Measurements from ENCODE around the gene MYOG. TPM values are rescaled to one million over a fixed set of nuclear protein-coding genes. Genes with fewer than 3 reads are reported as not detected.

Gene MYOG
- polyA plus RNA-seq (2013, experiment 1 of 2) = 0.13 TPM
- 0.08 TPM for polyA plus RNA-seq (2013, experiment 2 of 2)

- no peak for DNase-seq
- peak within 1 kb of the TSS; percentile 4 for H3K27ac ChIP-seq (ENCODE audit: low read depth, low read length)
Measured at GRCh38 chr1:203085528-203086406, at the start of gene MYOG. Gene MYOG (minus strand): TSS chr1:203086012. CDS start chr1:203085961, 51 bp downstream.

DNA sequence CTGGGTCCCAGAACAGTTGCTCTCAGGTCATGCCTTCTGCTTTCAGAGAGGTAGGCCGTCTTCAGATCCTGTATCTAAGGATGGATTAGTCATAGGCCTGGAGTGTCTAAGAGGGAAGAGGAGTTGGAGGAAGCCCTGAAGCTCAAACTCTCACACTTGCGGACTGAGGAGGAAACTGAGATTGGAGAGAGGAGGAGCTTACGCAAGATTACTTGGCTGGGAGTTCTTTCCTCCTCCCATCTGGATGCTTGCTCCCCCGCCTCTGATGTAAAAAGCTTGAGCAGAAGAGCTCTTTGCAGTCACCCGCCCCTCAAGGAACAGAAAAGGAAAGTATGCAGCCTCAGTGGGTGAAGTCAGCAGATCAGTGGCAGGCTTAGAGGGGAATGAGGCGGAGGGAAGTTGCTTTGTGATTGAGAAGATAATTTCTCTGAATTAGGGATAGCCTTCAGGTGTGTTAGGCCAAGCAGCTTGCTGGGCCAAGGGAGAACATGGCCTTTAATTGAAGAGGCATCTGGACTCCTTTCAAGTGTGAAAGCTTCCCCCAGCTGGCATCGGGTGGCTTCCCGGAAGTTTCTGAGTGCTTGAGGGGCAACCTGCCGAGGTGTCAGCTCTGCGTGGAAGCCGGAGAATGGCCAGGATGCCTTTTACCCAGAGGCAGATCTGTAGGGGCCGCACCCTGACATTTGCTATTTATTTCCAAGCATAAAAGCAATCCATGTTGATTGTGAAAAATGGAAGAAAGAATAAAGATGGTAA is 48.3 kb upstream of the MYOG start:
- H3K4me1 ChIP-seq (ENCODE audit: control insufficient read depth, low read depth, low read length) = peaks cover 7% of the 10 kb centered on the region
- peak overlapping the region; percentile 60 for H3K27ac ChIP-seq (ENCODE audit: low read depth, low read length)
- DNase-seq = peak; percentile 83

More at GRCh38 chr1:203085528-203086406, at the start of gene MYOG:
- Histone ChIP-seq H4K5ac (ENCODE audit: low read length) (no peak within 1 kb of the TSS), H3K4me2 (ENCODE audit: low read length) (no peak within 1 kb of the TSS), H3K79me2 (ENCODE audit: control insufficient read depth, insufficient read depth, low read length) (no peaks in the 10 kb centered on the region), H2BK120ac (ENCODE audit: low read depth, low read length) (no peak within 1 kb of the TSS), H3K4me1 (ENCODE audit: control insufficient read depth, low read depth, low read length) (peaks cover 19% of the 10 kb centered on the region), H2BK15ac (replicated peaks; ENCODE audit: low read depth) (no peak within 1 kb of the TSS), H3K27me3 (ENCODE audit: insufficient read depth, low read length, poor library complexity) (no peaks in the 10 kb centered on the region), H3K18ac (ENCODE audit: low read length) (no peak within 1 kb of the TSS), H3K23ac (ENCODE audit: low read length) (no peak within 1 kb of the TSS), H3K9ac (ENCODE audit: low read length) (peak within 1 kb of the TSS; percentile 25), H2AK5ac (ENCODE audit: low read length) (peak within 1 kb of the TSS; percentile 32), H3K36me3 (ENCODE audit: control insufficient read depth, insufficient read depth, low read length) (no peaks in the 10 kb centered on the region), H3K4me3 (ENCODE audit: low read length) (no peak within 1 kb of the TSS), H4K8ac (ENCODE audit: low read depth, low read length) (no peak within 1 kb of the TSS), H3K56ac (ENCODE audit: low read length) (peak within 1 kb of the TSS; percentile 78), H3K79me1 (ENCODE audit: low read length) (no peaks in the 10 kb centered on the region), H2BK5ac (ENCODE audit: low read length) (peak within 1 kb of the TSS; percentile 76), H3K4ac (ENCODE audit: low read depth, low read length) (no peak within 1 kb of the TSS)
- WGBS (ENCODE audit: extremely low coverage, insufficient coverage, low lambda C conversion rate) = no CpG with 5 or more reads among the region's 36 CpGs

GRCh38 chr1:203131548-203132200 is 45.9 kb upstream of the MYOG start:
- H3K9ac ChIP-seq (ENCODE audit: low read length) = no peak overlapping the region
- H2BK15ac ChIP-seq (replicated peaks; ENCODE audit: low read depth) = no peak overlapping the region
- no peak overlapping the region for H3K4ac ChIP-seq (ENCODE audit: low read depth, low read length)
- H2AK5ac ChIP-seq (ENCODE audit: low read length) = no peak overlapping the region
- no peak overlapping the region for H2BK5ac ChIP-seq (ENCODE audit: low read length)
- no peak overlapping the region for H3K4me2 ChIP-seq (ENCODE audit: low read length)
- H3K56ac ChIP-seq (ENCODE audit: low read length) = no peak overlapping the region
- no peak overlapping the region for H4K8ac ChIP-seq (ENCODE audit: low read depth, low read length)
- no peak overlapping the region for H3K4me3 ChIP-seq (ENCODE audit: low read length)
- no peaks in the 10 kb centered on the region for H3K27me3 ChIP-seq (ENCODE audit: insufficient read depth, low read length, poor library complexity)
- no peak overlapping the region for H3K18ac ChIP-seq (ENCODE audit: low read length)
- H3K23ac ChIP-seq (ENCODE audit: low read length) = no peak overlapping the region
- WGBS (ENCODE audit: extremely low coverage, insufficient coverage, low lambda C conversion rate) = no CpG with 5 or more reads among the region's 9 CpGs
- H2BK120ac ChIP-seq (ENCODE audit: low read depth, low read length) = no peak overlapping the region
- peaks cover 2% of the 10 kb centered on the region for H3K79me2 ChIP-seq (ENCODE audit: control insufficient read depth, insufficient read depth, low read length)
- no peak overlapping the region for H4K5ac ChIP-seq (ENCODE audit: low read length)
- H3K36me3 ChIP-seq (ENCODE audit: control insufficient read depth, insufficient read depth, low read length) = no peaks in the 10 kb centered on the region
- H3K27ac ChIP-seq (ENCODE audit: low read depth, low read length) = no peak overlapping the region
- no peaks in the 10 kb centered on the region for H3K79me1 ChIP-seq (ENCODE audit: low read length)
- no peak for DNase-seq
- peaks cover 15% of the 10 kb centered on the region for H3K4me1 ChIP-seq (ENCODE audit: control insufficient read depth, low read depth, low read length)

More for the DNA sequence above, 48.3 kb upstream of the MYOG start:
- no peak overlapping the region for H3K4ac ChIP-seq (ENCODE audit: low read depth, low read length)
- H3K9ac ChIP-seq (ENCODE audit: low read length) = peak overlapping the region; percentile 24
- H4K8ac ChIP-seq (ENCODE audit: low read depth, low read length) = no peak overlapping the region
- peak overlapping the region; percentile 81 for H3K23ac ChIP-seq (ENCODE audit: low read length)
- no peak overlapping the region for H3K4me3 ChIP-seq (ENCODE audit: low read length)
- no peak overlapping the region for H4K5ac ChIP-seq (ENCODE audit: low read length)
- no peak overlapping the region for H2AK5ac ChIP-seq (ENCODE audit: low read length)
- H3K79me1 ChIP-seq (ENCODE audit: low read length) = peaks cover 2% of the 10 kb centered on the region
- H2BK120ac ChIP-seq (ENCODE audit: low read depth, low read length) = no peak overlapping the region
- no peak overlapping the region for H3K4me2 ChIP-seq (ENCODE audit: low read length)
- no peaks in the 10 kb centered on the region for H3K36me3 ChIP-seq (ENCODE audit: control insufficient read depth, insufficient read depth, low read length)
- H2BK15ac ChIP-seq (replicated peaks; ENCODE audit: low read depth) = no peak overlapping the region
- no peaks in the 10 kb centered on the region for H3K79me2 ChIP-seq (ENCODE audit: control insufficient read depth, insufficient read depth, low read length)
- H3K27me3 ChIP-seq (ENCODE audit: insufficient read depth, low read length, poor library complexity) = no peaks in the 10 kb centered on the region
- H2BK5ac ChIP-seq (ENCODE audit: low read length) = peak overlapping the region; percentile 28
- H3K56ac ChIP-seq (ENCODE audit: low read length) = peak overlapping the region; percentile 43
- H3K18ac ChIP-seq (ENCODE audit: low read length) = peak overlapping the region; percentile 18
- no CpG with 5 or more reads among the region's 12 CpGs for WGBS (ENCODE audit: extremely low coverage, insufficient coverage, low lambda C conversion rate)

GRCh38 chr1:203130358-203130985 is 44.7 kb upstream of the MYOG start:
- WGBS (ENCODE audit: extremely low coverage, insufficient coverage, low lambda C conversion rate) = no CpG with 5 or more reads among the region's 3 CpGs
- no peak for DNase-seq
- no peaks in the 10 kb centered on the region for H3K27me3 ChIP-seq (ENCODE audit: insufficient read depth, low read length, poor library complexity)
- no peak overlapping the region for H3K4me2 ChIP-seq (ENCODE audit: low read length)
- H4K5ac ChIP-seq (ENCODE audit: low read length) = no peak overlapping the region
- no peak overlapping the region for H3K27ac ChIP-seq (ENCODE audit: low read depth, low read length)
- no peaks in the 10 kb centered on the region for H3K79me1 ChIP-seq (ENCODE audit: low read length)
- H3K18ac ChIP-seq (ENCODE audit: low read length) = no peak overlapping the region
- H3K56ac ChIP-seq (ENCODE audit: low read length) = no peak overlapping the region
- no peaks in the 10 kb centered on the region for H3K36me3 ChIP-seq (ENCODE audit: control insufficient read depth, insufficient read depth, low read length)
- H3K9ac ChIP-seq (ENCODE audit: low read length) = no peak overlapping the region
- H3K23ac ChIP-seq (ENCODE audit: low read length) = no peak overlapping the region
- no peak overlapping the region for H2AK5ac ChIP-seq (ENCODE audit: low read length)
- H3K79me2 ChIP-seq (ENCODE audit: control insufficient read depth, insufficient read depth, low read length) = peaks cover 2% of the 10 kb centered on the region
- no peak overlapping the region for H3K4ac ChIP-seq (ENCODE audit: low read depth, low read length)
- no peak overlapping the region for H3K4me3 ChIP-seq (ENCODE audit: low read length)
- no peak overlapping the region for H2BK5ac ChIP-seq (ENCODE audit: low read length)
- H4K8ac ChIP-seq (ENCODE audit: low read depth, low read length) = no peak overlapping the region
- H2BK120ac ChIP-seq (ENCODE audit: low read depth, low read length) = no peak overlapping the region
- peaks cover 23% of the 10 kb centered on the region for H3K4me1 ChIP-seq (ENCODE audit: control insufficient read depth, low read depth, low read length)
- no peak overlapping the region for H2BK15ac ChIP-seq (replicated peaks; ENCODE audit: low read depth)

- Histone ChIP-seq H3K4me1 (ENCODE audit: control insufficient read depth, low read depth, low read length) (peaks cover 23% of the 10 kb centered on the region), H2AK5ac (ENCODE audit: low read length) (no peak overlapping the region), H2BK15ac (replicated peaks; ENCODE audit: low read depth) (no peak overlapping the region), H4K8ac (ENCODE audit: low read depth, low read length) (no peak overlapping the region), H3K18ac (ENCODE audit: low read length) (no peak overlapping the region), H3K27ac (ENCODE audit: low read depth, low read length) (no peak overlapping the region), H3K4me3 (ENCODE audit: low read length) (no peak overlapping the region), H3K9ac (ENCODE audit: low read length) (no peak overlapping the region), H2BK5ac (ENCODE audit: low read length) (no peak overlapping the region), H3K4me2 (ENCODE audit: low read length) (no peak overlapping the region), H2BK120ac (ENCODE audit: low read depth, low read length) (no peak overlapping the region), H3K23ac (ENCODE audit: low read length) (no peak overlapping the region), H3K36me3 (ENCODE audit: control insufficient read depth, insufficient read depth, low read length) (no peaks in the 10 kb centered on the region), H3K79me1 (ENCODE audit: low read length) (no peaks in the 10 kb centered on the region), H3K4ac (ENCODE audit: low read depth, low read length) (no peak overlapping the region), H3K27me3 (ENCODE audit: insufficient read depth, low read length, poor library complexity) (no peaks in the 10 kb centered on the region), H3K79me2 (ENCODE audit: control insufficient read depth, insufficient read depth, low read length) (peaks cover 2% of the 10 kb centered on the region), H4K5ac (ENCODE audit: low read length) (no peak overlapping the region), H3K56ac (ENCODE audit: low read length) (peak overlapping the region; percentile 51)
- no peak for DNase-seq
- WGBS (ENCODE audit: extremely low coverage, insufficient coverage, low lambda C conversion rate) = no CpG with 5 or more reads among the region's 7 CpGs
Measured at GRCh38 chr1:203129501-203130231, 43.9 kb upstream of the MYOG start.
